ENCODE measurements around the gene ELP1. TPM values are rescaled to one million over a fixed set of nuclear protein-coding genes. Genes with fewer than 3 reads are reported as not detected.

Gene ELP1
- total and polyA plus RNA-seq, 2 of the 4 experiments (the other 2 are of a cell fraction): 20.0 to 43.2 TPM

DNA sequence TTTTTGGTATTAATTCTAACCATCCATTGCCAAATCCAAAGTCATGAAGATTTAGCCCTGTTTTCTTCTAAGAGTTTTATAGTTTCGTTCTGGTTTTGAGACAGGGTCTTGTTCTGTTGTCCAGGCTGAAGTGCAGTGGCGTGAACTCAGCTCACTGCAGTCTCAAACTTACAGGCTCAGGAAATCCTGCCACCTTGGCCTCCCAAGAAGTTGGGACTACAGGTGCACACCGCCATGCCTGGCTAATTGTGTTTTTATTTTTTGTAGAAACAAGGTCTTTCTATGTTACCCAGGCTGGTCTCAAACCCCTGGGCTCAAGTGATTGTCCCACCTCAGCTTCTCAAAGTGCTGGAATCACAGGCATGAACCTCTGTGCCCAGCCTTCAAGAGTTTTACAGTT, 50.8 kb downstream of the ELP1 start:
- Histone ChIP-seq H3K18ac (ENCODE audit: low read depth, low read length) (no peak overlapping the region), H3K27me3 (ENCODE audit: control insufficient read depth, insufficient read depth, low read length) (no peaks in the 10 kb centered on the region), H3K4me3 (ENCODE audit: insufficient read depth, low read depth, low read length) (no peak overlapping the region), H4K5ac (ENCODE audit: low read depth, low read length) (no peak overlapping the region), H2AK5ac (ENCODE audit: low read depth, low read length) (no peak overlapping the region), H3K4me2 (ENCODE audit: low read depth, low read length) (no peak overlapping the region), H3K79me1 (ENCODE audit: low read depth in 1 of 2, low read length in 2 of 2) (no peaks in the 10 kb centered on the region), H2BK5ac (ENCODE audit: low read depth, low read length, poor library complexity, severe bottlenecking) (no peak overlapping the region), H3K23ac (ENCODE audit: low read depth, low read length) (no peak overlapping the region), H3K4me1 (ENCODE audit: control insufficient read depth, insufficient read depth, low read length) (peaks cover 2% of the 10 kb centered on the region; the same call in 1 of the 2 replicates), H3K9me1 (ENCODE audit: insufficient read depth, low read length) (peaks cover 3% of the 10 kb centered on the region; the same call in 1 of the 2 replicates), H3K9ac (ENCODE audit: low read depth, low read length) (no peak overlapping the region), H2AFZ (replicated peaks; ENCODE audit: low read length, poor library complexity) (no peak overlapping the region), H3K36me3 (ENCODE audit: control insufficient read depth, insufficient read depth, low read length) (peaks cover 22% of the 10 kb centered on the region), H2AK9ac (replicated peaks; ENCODE audit: low read depth, low read length, poor library complexity) (no peak overlapping the region), H3K27ac (ENCODE audit: insufficient read depth, low read length) (no peak overlapping the region), H3K9me3 (ENCODE audit: control insufficient read depth, insufficient read depth, low read length) (no peaks in the 10 kb centered on the region), H4K91ac (ENCODE audit: insufficient read depth, low read depth, low read length) (no peak overlapping the region), H2BK15ac (ENCODE audit: low read depth, low read length) (no peak overlapping the region), H2BK20ac (ENCODE audit: low read depth, low read length) (no peak overlapping the region), H3K14ac (replicated peaks; ENCODE audit: low read depth, low read length) (no peak overlapping the region), H4K20me1 (ENCODE audit: insufficient read depth, low read length) (no peaks in the 10 kb centered on the region), H3K56ac (ENCODE audit: extremely low read depth, insufficient read depth, low read length) (no peak overlapping the region), H4K8ac (ENCODE audit: low read depth in 2 of 2, low read length in 2 of 2) (no peak overlapping the region), H3K4ac (ENCODE audit: low read depth, low read length) (no peak overlapping the region), H2BK120ac (ENCODE audit: low read depth, low read length) (no peak overlapping the region)
- BruUV-seq (replicated peaks): no TSS peak
- ATAC-seq (ENCODE audit: low read depth): no peak
- no peak for TF ChIP-seq CEBPB (IDR thresholded peaks at IDR 0.05; ENCODE audit: low read depth, low read length)
- TF ChIP-seq RAD21 (IDR thresholded peaks at IDR 0.05; ENCODE audit: low read length): no peak
- TF ChIP-seq BHLHE40 (IDR thresholded peaks at IDR 0.05; ENCODE audit: low read depth, low read length): no peak
- no peak for TF ChIP-seq CTCF (conservative IDR thresholded peaks at IDR 0.05; ENCODE audit: low read depth, low read length)
- TF ChIP-seq MAFK (IDR thresholded peaks at IDR 0.05; ENCODE audit: low read depth, low read length): no peak
- no peak for TF ChIP-seq MAZ (IDR thresholded peaks at IDR 0.05; ENCODE audit: borderline replicate concordance, low read depth, low read length)
- TF ChIP-seq ELK1 (IDR thresholded peaks at IDR 0.05; ENCODE audit: borderline replicate concordance, low read depth, low read length): no peak
- TF ChIP-seq RFX5 (IDR thresholded peaks at IDR 0.05; ENCODE audit: low read depth, low read length): no peak
- CTCF ChIA-PET: interaction anchor here (0.6 kb wide), 1 partner anchor 598 kb away, joined by 3 read pairs; no protein-coding TSS in a partner anchor
- POLR2A ChIA-PET (ENCODE audit: unreplicated experiment): interaction anchor here (0.6 kb wide), 1 partner anchor 463 kb away, joined by 3 read pairs; no protein-coding TSS in a partner anchor
- no peak for DNase-seq
- intact Hi-C loops (cut with micrococcal nuclease): no loop called here
- no CpG with 5 or more reads among the region's 3 CpGs for WGBS, 2 experiments (ENCODE audit: extremely low coverage in 2 of 2, insufficient read length in 1 of 2)
- in situ Hi-C loops (cut with MboI; ENCODE audit: low sequenced_read_pairs): no loop called here
- dilution Hi-C loops (cut with HindIII; ENCODE audit: low sequenced_read_pairs, unreplicated experiment): no loop called here
